Sciatic nerve (tissue), 2 donors: ENCODE data around the gene GRM3. TPM values are rescaled to one million over a fixed set of nuclear protein-coding genes. Genes with fewer than 3 reads are reported as not detected.
A peak's percentile ranks its signal among the peaks of the same experiment; 100 is the strongest.

ENCODE experiments used
- ATAC-seq: fragments of 200-7000 bp; cut with Tn5 transposase; one replicate; pipeline ENCODE4 v1.9.1; 2020; ENCODE audit warnings: mild to moderate bottlenecking, moderate library complexity
- DNase-seq: peaks from one replicate; pipeline ENCODE4 v3.0.0-alpha.2; 2020; ENCODE audit warnings: low spot score
- intact Hi-C: fragments of 100-400 bp; cut with DNase I; formaldehyde crosslinking; loops from one replicate; pipeline ENCODE4 v1.14.2; 2022
- total RNA-seq: library from RNA; stranded (reverse); fragmentation: NEBNext Ultra II Directional; extraction: Animal tissue kit (Norgen Biotek cat#: 25700); gene quantifications from one replicate; pipeline ENCODE4 v1.2.1, GENCODE V29; 2021
- donor health status: DM: no; HTN: no; CAD: no.
- donor health status: DM: no; HTN: no; CAD: no.

The GRM3 gene
- total RNA-seq, 1 donor from 2014 or later = not detected

DNA sequence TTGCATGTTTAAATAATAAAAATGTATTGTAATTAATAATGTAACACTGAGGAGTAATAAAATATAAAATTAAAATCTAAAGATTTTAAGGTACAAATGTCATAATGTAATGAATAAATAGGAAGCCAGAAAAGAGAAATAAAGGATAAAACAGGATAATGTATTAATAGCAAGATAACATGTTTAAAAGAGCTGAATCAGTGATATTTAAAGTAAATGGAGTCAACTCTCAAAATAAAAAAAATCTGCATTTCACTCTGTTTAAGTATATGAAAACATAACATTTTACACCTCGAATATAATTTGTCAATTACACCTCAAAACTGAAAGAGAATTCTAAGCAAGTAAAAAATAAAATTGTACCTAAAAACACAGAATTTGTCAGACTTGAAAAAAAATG, 44.1 kb downstream of the GRM3 start:
- intact Hi-C loops = no loop called here
- no peak for ATAC-seq
- DNase-seq = no peak

DNA sequence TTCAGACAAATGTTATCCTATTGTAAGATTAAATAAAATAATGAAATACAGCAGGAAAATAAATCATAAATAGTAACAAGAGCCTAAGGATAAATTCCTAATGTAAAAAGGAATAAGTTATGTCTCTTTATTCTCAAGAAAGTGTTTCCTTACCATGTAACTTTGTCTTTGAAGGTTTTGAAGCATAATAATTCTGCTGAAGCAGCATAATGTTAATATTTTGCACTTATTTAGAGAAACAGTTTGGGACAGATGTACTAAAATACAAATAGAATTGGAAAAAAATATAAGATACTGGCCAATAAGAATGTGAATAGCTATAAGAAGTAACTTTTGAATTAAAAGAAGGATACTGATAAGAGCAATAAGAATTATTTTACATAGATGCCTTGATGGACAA, 45.7 kb downstream of the GRM3 start:
- DNase-seq = no peak
- intact Hi-C loops = no loop called here
- ATAC-seq = no peak

DNA sequence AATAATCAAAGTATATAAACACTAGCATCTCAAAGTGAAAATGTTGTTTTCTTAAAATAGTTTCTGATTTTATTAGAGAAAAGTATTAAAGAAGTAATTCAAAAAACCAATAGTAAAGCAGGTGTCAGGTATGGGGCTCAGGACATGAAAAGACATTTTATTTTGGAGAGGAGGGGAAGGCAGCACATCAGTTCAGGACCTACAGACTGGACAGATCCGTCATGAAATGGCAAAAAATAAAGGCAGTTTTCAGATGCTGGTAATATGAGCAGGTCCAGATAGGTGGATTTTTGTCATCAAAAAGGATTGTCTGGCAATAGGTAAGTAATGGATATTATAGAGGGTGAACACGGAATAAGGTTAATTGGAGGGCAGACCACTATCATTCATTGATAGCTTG, 49.0 kb downstream of the GRM3 start:
- ATAC-seq = no peak
- DNase-seq = no peak
- intact Hi-C loops = no loop called here

DNA sequence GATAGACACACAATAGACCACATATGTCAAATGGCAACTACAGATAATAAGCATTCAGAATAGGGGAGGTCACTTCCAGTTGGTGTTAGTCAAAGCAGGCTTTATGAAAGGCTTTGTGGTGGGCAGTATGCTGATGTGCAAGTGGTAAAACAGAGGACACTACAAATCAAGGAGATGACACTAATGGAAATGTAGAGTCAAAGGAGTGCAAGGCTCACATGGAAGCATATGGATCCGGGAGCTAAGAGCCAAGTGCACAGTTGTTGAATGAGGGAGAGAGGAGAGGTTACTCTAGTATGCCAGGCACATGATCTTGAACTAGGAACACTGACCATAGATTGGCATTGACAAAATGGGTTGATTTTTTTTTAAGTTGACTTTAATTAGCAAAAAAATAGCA, 62.7 kb downstream of the GRM3 start:
- ATAC-seq (no peak), DNase-seq (no peak)
- intact Hi-C loops = no loop called here

DNA sequence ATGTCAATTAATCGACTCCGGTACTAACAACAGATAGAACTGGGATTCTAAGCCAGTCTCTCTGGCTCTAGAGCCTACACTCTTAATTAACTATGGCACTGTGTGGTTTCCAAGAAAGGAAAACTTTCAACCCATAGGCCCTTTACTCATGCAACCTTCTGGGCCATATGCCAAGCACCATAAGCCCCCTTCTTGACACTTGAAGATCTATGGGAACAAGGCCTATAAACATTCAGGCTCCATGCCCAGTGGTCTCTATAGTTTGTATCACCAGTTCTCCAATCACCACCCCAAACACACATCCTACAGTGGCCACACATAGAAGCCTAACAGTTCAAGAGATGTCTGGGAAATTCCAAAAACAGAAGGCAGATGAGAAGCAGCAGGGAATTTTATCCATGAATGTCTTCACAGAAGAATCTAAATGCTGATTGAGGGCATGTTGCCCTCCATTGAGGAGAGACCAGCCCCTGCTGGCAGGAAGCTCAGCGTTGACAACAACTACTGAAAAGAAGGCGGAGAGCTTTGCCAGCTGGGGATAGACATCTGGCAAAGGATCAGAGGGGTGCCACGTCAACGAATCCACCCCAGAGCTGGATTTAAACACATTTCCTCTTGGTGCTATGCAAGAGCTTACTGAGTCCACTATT, 64.4 kb downstream of the GRM3 start:
- DNase-seq (no peak), ATAC-seq (no peak)
- intact Hi-C loops = no loop called here

DNA sequence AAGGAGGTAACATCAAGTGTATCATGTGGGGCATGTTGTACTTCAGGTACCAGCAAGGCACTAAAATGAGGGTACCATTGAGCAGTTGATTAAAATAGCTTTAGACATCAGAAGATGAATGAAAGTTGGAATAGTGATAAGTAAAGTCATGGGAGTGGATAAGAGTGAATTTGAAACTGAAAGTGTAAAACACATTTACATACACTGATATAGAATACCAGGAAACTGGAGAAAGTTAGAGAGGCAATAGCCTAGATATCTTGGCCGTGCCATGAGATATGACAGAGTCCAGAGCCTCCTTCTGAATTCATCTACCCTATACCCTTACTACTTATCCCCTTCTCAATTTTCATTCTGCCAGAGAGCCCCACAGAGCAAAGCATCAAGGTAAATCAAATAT, 76.6 kb downstream of the GRM3 start:
- intact Hi-C loops = no loop called here
- ATAC-seq (no peak), DNase-seq (no peak)

DNA sequence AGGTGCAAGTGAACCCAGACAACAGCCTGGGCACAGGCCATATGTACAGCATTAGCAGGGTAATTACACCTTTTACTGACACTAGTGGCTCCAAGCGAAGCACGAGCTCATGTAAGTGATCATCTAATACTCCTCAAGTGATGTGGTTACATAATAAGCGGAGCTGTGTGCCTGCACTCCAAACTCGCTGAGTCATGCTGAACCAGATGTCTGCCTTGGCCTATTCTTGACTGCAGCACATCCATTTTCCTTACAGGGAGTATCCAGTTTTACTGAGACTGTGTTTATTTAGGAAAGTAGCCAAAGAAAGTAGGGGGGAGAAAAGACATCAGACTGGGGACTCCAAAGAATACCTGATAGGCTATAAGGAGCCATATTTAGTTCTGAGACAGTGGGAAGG, 90.1 kb downstream of the GRM3 start:
- intact Hi-C loops = no loop called here
- ATAC-seq (no peak), DNase-seq (no peak)

DNA sequence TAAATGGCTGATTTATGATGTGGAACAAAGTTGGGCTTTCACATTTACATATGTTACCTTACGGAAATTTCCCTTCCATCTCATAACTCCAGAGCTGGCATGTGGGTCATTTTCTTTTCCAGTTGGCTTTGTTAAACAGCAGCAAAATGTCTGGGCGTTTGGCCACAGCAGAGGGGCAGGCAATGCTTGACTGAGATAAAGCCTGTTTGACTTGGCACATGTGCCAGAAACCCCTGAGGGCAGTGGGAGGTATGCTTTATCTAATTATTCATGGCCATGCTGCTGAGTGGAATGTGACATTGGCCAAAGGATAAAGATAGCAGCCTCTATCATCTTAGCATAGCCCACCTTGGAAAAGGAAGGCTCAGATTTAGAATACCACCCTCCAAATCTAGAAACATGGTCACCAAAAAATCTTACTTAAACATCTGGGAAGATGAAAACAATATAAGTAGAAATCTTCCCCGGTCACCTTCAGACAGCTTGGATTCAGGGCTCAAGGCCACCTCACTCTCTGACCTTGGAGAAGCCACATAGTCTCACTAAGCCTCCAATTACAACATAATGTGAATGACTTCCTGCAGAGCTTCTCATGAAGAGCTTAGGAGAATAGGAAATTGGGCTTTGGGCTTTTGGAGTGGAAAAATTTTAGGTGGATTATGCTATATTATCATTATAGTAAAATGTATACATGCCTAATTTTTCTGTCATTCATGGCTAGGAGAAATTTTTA, 101.5 kb downstream of the GRM3 start:
- intact Hi-C loops = no loop called here
- ATAC-seq = no peak
- no peak for DNase-seq

DNA sequence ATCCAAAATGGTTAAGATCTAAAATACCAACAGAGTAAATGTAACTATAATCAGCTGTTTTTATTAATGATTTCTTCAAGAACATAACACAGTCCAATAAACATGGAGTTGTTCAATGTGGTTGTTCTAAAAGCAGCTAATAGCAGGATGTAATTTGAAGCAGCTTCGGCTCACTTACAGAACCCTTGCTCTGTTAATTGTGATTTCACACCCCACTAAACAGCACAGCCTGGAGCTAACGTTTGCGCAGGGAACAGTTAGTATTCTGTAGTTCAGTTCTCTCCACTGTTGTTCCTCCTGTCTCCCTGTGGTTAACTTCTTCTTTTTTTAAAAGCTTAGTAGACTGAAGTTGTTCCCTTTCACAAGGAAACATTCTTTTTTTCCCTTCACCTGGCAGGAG, 104.0 kb downstream of the GRM3 start:
- ATAC-seq = no peak

DNA sequence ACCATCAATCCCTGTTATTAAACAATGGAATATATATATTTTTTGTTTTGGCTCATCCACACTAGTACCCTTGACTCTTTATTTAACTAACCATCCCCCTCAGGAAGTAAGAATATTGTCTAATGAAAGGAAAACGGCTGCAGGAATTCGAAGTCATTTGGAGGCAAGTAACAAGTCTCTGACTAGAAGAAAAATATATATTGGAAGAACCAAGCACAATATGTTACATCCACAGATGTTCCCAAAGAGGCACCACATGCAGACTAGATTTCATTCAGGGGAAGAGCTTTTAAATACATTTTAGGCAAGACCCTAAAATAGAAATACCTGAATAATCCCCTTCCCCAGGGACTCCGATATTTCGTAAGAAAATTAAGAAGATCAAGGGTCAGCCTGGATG, 104.5 kb downstream of the GRM3 start:
- DNase-seq = no peak
- intact Hi-C loops = no loop called here
- no peak for ATAC-seq

More for the DNA sequence above, 104.0 kb downstream of the GRM3 start:
- intact Hi-C loops = no loop called here
- DNase-seq = no peak

DNA sequence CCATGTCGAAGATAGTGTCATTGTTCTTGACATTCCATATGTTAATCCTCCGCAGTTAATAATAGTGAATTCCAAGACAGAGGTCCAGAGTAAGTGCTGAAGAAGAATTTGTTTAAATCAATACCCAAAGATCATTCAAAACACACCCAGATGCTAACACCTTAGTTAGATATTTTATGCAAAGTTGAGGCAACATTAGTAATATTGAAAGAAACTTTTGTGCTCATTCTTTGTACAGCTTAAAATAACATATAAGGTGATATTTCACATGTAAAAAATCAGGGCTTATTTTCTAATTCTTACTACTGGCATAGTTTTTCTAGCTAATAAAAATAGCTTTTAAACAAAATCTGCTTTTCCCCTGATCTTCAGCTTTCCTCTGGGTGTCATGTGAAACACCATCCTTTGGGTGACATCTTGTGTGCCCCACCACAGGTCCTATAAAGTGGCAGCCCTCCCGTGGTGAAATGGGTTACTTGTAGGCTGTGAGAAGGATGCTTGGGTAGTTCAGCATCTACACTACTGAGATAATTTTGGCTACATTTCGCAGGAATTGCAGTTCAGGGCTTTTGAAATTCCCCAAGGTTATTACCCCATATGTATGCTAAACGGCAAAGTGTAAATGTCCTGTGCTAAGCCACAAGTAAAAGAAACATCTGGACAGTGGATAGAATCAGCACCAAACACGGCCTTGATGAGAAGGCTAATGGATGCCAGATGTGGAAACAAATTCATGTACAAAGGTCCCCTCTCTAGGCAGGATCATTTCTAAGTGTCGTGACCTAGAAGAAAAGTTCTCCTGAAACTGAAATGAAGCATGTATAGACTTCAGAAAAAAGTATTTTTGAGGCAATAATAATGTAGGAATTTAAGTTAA, 105.4 kb downstream of the GRM3 start:
- DNase-seq = no peak
- ATAC-seq = peak; percentile 53
- intact Hi-C loops = no loop called here

DNA sequence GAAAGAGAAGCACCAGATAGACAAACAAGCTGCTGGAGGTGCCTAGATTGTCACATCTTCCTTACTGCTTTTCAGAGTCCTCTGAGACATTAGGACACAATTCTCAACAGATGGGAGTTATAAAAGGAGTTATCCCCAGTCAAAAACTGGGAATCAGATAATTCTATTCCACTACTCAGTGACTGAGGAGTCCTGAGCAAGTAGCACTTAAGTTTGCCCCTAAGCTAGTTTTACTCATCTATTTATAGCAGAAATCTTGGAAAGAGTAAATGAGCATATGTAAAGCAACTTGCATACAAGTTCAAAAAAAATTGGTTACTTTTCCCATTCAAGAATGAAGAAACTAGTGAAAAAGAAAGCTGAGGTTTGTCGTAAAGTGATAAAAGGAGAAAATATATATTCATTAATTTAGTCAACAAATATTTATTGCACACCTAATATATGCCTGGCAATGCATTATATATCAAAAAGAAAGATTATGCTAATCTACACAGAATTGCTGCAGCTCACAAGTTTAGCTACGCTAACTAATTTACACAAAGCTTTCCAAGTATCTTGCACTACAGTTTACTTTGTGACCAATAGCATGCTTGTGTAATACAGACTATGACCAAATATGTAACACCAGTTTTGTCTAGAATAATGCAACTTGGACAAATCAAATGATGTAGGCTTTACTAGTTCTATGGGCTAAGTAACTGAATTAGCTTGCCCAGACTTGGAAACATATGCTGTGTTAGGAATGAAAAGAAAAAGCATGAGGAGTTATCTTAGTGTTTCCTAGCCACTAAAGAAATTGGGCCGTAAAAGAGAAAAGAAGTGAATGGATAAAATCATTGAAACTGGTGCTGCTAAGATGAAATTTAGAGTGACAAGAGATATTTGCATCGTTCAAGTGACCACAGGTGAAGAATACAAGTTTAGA, 106.3 kb downstream of the GRM3 start:
- DNase-seq (no peak), ATAC-seq (no peak)
- intact Hi-C loops = no loop called here

DNA sequence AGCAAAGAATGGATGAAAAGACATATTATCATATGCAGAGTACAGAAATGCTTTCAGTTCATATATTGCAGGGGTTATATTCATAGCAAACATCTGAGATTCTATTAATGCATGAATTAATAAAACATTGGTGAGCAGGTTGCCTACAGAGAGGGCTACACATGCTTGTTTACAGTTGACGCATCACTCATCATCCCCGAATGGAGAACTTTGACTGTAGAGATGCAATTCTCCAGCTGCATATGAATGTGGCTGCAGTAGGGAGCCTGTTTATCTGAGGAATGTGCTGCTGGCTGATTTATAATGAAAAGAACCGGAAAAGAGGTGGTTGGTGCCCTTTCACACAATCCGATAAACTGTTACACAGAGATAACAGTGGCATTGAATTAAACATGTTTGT, 116.5 kb downstream of the GRM3 start:
- DNase-seq (no peak), ATAC-seq (no peak)
- intact Hi-C loops = no loop called here

DNA sequence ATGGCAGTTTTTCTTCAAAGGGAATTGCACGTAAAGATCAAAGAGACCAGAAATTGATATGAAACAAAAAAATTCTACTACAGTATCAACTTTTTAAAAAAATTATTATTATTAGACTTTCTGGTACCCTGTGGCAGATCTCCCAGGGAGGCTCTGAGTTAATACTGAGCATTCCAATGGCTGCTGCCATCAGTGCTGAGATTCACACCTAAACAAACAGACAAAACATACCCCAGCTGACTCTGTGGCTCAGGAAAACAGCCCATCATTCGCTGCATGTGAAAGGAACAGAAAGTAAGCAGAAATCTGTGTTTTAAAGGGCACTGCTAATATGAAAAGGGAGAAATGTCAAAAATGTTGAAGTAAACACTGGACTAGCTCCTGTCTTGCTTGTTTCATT, 118.4 kb downstream of the GRM3 start:
- no peak for ATAC-seq
- DNase-seq = no peak
- intact Hi-C loops = no loop called here

DNA sequence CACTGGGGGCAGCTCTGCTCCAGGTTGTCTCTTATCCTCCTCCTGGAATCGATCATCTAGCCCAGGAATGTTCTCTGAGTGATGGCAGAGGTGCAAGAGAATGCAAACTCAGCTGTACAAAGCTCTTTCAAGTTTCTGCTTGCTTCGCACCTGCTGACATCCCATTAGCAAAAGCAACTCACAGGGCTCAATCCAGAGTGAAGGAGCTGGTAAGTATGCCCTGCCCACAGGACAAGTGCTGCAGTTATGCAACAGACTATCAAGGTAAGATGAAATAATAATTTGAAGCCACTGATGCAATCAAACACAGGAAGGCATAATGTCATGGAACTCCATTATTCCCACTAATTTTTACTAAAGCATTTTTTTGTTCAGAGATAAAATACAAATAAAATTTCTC, 122.2 kb downstream of the GRM3 start:
- intact Hi-C loops = no loop called here
- DNase-seq = no peak
- ATAC-seq = no peak

DNA sequence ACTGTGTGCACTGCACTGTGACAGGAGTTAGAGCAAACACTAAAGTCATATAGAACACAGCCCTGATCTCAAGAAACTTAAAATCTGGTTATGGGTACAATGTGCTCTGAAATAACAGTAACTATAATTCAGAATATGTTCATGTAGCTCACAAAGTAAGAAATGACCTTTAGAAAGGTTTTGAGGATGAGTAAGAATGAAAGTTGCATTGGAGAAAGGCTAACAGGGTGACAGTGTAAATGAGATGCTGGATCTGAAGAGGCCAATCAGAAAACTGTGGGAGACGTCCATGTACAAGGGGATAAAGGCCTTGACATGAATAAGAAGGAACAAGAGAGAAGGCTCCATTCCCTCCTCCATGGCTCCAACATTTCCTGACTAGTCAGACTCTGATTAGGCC, 124.7 kb downstream of the GRM3 start:
- DNase-seq (no peak), ATAC-seq (no peak)
- intact Hi-C loops = no loop called here

DNA sequence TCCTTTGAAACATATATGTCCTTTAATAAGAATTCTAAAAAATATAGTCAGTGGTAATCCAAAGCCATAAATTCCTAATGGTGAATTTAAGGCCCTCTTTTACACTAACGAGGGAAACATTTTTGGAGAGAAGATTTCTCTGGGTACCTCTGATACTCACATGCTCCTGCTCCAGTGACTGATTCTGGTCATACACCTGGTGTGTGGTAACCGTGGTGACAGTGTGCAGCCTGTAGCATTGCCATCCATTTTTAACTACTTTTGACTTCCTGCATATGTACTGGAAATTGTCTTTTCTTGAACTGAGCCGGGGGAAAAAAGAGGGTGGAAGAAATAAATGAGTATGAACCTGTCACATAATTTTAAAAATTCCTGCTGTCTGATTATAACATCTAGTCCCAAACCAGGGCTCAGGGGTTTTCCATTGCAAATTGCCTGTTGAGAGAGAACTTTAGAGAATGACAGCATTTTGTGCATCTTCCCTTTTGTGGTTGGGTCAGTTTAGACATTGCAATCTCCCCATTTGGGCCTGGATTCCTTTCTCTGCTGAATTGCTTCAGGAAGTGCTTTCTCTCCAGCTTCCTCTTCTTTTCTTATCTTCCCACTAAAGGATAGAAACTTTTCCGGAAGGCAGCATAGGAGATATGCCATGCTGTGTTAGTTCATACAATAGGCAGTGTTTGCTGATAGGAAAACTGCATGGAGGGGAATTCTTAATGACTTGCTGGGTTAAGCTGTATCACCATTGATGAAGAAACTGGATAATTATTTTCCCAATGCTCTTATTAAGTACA, 125.5 kb downstream of the GRM3 start:
- no peak for DNase-seq
- intact Hi-C loops = no loop called here
- ATAC-seq = no peak

DNA sequence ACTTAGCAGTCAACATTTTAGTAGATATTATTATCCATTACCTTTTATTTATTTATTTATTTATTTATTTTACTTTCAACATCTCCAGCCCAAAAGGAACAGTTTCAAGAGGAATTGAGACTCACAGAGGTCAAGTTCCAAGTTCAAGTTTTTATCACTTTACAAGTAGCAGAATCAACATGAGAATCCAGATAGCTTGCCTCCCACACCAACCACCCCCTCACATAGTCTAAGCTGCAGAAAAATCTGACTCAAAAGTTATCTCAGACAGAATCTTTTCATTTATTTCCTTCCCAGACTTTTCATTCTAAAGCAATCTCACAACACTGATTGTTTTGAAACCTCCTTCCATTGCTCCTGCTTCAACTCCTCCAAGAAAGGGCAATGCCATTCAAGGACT, 129.6 kb downstream of the GRM3 start:
- ATAC-seq (no peak), DNase-seq (no peak)
- intact Hi-C loops = no loop called here
